NOMO-1 (cell line): Measurements from ENCODE around the gene OR5K1.

ENCODE experiments used
- DNase-seq, 2 experiments: peaks; one replicate each; lab custom pipeline; 2025; ENCODE audit not compliant: unreplicated experiment in 2 of 2; lab: John Stamatoyannopoulos, UW

The OR5K1 gene

DNA sequence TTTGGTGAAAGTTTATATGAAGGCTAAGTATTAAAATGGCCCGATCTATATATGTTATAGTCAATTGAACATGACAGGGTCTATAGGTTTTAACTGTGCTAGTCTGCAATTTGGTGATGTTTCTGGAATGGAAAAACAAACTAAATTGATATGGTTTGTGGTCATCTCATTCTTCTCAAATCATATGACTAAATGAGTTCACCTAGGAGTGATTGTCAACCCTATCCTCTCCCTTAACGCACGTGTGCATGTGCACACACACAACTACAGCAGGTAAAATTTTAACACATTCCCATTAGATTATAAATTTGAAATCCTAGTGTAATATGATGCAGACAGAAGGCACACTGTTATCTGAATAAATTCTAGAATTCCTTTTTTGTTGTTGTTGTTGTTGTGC, 50.7 kb downstream of the OR5K1 start:
- no peak for DNase-seq

GRCh38 chr3:98514948-98515347, 51.9 kb downstream of the OR5K1 start:
- DNase-seq, result no peak

DNA sequence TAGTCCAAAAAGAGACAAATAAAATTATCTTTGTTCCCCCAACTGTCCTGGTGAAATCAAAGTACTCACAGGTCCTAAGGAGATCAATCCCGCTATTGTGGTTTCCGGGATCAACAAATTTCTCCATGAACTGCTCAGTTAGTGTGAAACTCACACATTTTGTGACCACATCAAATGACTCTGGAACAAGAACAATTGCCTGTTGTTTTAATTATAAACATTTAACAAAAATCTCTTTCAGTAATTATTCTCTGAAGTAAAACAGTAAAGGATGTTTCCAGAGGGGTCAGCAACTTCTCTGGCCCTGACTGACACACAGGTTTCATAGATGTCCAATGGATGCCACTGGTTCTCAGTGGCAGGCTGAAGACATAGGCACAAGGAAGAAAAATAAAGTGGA, 55.8 kb downstream of the OR5K1 start:
- DNase-seq, result no peak

DNA sequence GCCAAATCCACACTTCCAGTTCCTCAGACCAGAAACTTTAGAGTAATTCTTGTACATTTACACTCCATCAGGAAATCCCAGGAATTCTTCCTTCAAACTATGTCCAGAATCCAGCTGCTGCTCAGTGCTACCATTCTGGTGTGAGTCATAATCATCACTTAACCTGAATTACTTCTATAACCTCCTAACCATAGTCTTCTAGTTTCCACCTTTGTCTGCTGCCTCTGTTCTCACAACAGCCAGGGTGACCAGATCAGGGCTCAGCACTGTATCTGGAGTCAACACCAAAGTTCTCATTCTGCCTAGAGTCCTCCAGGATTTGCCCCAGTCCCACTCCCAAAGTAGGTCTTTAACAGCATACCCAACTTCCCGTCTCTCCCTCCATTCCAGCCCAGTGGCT, 56.4 kb downstream of the OR5K1 start:
- no peak for DNase-seq

- peak; percentile 19 to 51 for DNase-seq
Observed at GRCh38 chr3:98521897-98522543, 59.0 kb downstream of the OR5K1 start.
